ENCODE results near the gene GPHN.
A peak's percentile ranks its signal among the peaks of the same experiment; 100 is the strongest.
"Not testable (repeated sequence)": the region's sequence is repeated elsewhere in the genome, so short reads cannot be mapped to it uniquely, and the experiment has no call there.

Gene GPHN

DNA sequence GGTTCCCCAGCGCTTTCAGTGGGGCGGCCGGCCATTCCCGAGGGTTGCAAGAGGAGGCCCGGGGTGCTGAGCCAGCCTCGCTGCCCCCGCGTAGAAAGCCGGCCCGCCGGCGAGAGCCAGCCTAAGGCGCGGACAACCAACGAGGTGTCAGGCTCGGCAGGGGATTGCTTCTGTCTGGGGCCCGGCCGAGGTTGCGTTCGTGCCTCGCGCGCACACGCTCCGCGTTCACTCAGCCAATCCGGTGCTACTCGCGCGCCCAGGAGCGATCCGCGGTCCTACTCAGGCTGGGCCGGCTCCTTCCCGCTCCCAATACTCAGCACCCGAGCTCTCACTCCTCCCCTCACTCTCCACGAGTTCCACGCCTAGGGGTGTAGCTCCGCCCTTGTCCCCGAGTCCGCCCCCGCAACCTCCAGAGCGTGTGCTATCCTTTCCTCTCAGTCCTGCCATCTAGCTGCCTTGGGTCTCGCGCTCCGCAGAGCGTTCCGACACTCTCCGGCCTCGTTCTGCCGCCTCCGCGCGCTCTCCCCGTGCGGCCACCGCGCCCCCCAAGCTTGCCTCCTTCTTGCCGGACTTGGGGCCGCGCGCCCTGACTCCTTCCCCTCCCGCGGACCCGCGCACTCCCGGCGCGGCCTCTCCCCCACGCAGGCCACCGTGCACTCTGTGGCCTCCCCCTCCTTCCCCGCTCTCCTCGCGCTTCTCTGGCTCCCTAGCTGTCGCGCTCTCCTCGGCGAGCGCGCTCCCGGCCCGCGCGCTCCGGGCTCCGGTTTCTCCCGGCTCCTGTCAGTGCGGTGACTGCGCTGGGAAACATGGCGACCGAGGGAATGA is at the start of gene GPHN:
GPHN (plus strand) TSS at position 426 of the 825 bp plus-strand sequence.
- peak; percentile 98 for DNase-seq

DNA sequence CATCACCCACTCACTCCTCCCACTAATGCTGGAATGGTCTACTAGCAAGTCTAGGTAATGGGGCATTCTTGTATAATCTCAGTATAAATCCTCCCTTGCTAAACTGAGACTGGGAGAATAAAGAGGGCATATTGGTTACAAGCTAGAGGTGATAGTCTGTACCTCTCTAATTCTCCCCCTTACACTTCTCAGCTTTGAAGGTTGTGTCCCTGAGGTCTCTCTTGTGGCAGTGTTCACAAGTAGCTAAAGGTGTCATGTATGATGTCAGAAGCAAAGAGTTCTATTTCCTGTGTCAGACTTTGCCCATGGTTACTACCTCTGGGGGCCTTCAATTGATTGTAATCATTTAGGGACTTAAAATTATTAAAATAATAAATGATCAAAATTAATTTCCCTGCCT is 48.3 kb upstream of the GPHN start:
- DNase-seq: no peak

DNA sequence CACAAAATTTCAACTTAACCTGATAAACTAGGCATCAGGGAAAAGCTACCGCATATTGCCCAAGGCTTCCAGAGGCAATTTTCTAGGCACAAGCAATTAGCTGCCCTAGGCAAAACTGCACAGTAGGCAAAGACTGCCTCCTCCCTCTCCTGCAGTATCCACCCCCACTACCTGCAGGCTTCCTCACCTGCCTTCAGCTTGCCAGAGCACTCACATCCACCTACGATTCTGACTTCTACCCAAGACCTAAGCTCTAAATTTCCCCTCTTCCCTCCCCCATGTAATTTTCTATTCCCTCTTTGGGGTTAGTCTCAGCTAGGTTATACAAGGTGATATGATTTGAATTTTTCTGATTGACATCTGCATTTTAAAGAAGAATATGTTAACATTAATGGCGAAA is 43.7 kb upstream of the GPHN start:
- DNase-seq: no peak

DNA sequence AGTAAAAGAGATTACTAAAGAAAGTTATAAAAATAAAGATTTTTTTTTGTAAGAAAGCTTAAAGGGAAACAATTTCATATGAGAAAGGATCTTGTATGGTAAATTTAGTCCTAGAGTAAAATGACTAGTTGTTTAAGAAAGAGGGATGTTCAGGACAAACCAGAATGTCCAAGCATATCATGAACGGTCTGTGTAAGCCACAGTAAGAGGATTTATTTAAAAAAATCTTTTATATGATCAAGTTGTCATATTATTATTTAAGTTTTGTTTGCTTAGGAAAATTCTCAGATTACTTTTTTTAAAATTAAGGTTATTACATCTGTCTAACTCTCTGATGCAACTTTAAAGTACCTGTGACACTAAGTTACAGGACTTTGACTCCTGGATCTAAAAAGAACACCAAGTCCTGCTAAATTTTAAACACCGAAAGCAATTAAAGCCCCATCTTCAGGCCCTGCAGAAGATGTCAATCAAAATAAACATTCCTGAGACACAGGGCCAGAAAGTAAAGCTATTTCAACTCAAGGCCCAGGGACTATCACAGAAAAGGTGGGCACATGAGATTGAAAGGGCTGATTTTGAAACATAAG is 39.1 kb upstream of the GPHN start:
- no peak for DNase-seq

DNA sequence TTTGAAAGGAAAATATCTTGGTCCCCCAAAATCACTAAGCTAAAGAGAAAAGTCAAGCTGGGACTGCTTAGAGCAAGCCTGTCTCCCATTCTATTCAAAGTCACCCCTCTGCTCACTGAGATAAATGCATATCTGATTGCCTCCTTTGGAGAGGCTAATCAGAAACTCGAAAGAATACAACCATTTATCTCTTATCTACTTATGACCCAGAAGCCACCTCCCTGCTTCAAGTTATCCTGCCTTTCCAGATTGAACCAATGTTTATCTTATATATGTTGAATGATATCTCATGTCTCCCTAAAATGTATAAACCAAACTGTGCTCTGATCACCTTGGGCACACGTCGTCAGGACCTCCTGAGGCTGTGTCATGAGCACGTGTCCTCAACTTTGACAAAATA is 36.4 kb upstream of the GPHN start:
- no peak for DNase-seq

DNA sequence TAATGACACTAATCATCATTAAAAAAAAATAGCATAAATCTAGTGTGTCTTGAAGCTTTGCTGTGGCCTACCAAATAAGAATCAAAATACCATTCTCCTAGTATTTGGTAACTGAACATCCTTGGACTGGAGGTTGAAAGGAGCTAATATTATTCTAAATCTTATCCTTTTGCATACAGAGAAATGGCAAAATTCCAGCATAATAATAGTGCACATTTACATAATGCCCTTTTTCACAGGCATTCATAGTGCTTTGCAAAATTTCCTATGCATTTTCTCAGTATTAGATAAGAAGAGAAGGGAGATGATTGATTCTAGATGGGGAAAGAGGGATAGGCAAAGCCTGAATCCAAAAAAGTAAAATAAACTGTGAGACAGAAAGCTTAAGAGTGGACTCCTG is 35.7 kb upstream of the GPHN start:
- no peak for DNase-seq

DNA sequence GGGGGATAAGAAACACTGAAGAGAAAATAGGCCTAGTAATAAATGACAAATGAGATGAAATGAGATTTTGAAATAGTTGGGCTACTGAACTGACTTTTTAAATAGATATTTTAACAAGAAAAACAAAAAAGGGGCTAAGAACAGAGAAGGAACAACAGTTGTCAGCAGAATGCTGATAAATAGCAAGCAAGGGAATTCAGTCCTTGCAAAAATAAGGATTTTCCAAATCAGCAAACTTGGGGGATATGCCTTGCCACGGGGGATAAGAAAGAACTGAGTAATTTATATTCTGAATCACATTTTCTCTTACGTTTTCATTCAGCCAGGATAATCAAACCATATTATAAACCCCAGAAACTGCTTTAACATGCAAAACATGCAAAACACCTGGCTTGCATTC is 34.7 kb upstream of the GPHN start:
- DNase-seq: no peak

DNA sequence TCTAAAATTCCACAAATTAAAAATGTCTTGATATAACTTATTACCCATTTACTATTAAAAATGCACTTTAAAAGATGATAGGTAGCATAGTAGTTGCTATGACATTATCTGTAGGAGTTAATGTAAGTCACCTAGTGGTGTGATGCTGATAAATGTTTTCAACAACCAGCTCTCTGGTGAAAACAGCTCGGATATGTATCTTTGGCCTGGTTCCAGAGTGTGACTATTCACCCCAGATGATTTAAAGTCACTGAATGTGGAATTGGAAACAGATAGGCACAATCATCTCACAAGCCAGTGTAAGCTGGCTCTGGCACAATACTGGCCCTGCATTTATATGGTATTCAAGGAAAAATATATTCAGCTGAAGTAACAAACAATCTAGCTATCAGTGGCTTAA is 31.0 kb upstream of the GPHN start:
- DNase-seq: peak; percentile 34

DNA sequence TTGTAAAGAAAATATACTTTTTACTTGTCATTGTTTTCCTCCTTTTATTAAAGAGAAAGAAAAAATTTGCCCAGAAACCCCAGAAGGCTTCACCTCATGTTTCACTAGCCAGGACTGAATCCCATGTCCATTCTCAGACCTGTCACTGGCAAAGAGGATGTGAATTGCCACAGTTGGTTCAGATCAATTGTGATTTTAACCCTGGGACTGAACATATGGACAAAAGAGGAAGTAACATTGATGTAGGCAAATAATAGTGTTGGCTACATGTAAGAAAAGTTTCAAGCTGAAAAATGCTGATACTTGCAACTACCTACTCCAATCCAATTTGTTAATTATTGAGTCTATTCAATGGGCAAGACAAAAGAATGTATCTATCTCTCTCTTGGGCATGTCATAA is 30.4 kb upstream of the GPHN start:
- DNase-seq: no peak

DNA sequence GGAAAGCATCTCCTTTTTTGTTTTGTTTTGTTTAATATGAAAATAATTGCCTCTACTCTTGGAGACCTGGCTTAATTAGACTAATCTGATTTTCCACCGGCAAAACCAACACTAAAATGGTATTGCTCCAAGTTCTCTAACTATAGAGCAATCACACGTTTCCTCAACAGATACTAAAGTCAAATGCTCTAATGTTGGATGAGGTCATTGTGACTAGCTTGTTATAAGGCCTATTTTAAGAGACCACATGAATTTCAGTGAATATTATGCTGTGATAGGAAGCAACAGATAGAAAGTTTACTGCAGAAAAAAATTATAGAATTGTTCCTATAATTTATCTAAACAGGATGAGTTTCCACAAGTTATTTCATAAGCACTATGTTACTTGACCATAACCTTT is 25.1 kb upstream of the GPHN start:
- DNase-seq: no peak

DNA sequence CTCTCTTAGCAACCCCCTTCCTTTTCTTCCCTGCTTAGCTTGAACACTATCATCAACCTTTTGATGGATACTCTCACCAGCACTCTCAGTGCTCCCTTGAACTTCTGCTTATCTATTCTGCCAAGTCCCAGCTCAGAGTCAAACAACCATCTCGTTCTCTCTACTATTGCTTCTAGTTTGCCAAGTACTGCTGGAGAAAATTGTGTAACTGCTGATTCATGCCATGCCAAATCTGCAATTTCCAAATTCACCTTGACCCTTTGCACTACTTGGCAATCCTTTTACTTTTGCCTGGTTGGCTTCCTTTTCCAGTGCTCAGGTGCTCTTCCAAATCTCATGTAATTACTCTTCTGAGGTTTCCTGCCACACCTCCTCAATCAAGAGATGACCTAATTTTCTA is 24.6 kb upstream of the GPHN start:
- no peak for DNase-seq

DNA sequence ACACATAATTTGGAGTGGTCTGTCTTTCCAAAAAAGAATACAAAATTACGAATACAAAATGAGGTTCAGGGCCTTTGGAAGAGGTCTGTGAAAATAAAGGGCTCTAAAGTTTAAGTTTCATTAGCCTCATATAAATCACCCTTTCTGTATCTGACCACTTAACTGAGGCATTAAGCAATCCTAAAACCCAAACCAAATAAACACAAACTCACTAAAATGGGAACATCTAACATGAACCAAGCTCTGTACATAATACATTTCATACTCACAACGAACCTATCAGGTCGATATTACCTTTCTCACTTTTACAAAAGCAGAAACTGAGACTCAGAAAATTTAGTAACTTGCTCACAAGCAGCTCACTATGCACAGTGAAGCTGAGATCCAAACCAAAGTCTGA is 22.9 kb upstream of the GPHN start:
- DNase-seq: no peak

DNA sequence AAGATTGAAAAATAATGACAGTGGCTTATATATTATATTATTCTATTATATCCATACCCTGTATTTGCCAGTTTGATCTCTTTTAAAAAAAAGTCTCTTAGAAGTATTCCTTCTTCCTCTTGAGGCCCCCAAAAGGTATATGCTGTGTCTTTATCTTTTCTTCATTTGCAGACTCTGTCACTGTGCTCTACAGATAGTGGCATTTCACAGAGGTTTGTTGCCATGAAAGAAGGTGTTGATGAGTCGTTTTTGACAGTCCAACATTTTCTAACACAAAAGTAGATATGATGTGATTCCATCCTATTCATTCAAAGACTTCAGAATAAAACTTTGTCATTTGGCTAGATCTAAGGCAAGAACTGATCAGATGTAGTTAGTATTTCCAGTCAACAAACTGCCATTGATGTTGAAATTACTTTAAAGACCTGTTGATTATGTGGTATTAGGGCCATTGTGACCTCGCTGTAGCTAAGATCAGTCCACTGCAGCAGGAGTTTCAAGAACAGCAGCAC is 22.0 kb upstream of the GPHN start, which contains the start of gene CCDC196:
CCDC196 (plus strand) TSS at position 462 of the 512 bp plus-strand sequence. CDS start 132 bp downstream, outside the sequence.
- DNase-seq: no peak

DNA sequence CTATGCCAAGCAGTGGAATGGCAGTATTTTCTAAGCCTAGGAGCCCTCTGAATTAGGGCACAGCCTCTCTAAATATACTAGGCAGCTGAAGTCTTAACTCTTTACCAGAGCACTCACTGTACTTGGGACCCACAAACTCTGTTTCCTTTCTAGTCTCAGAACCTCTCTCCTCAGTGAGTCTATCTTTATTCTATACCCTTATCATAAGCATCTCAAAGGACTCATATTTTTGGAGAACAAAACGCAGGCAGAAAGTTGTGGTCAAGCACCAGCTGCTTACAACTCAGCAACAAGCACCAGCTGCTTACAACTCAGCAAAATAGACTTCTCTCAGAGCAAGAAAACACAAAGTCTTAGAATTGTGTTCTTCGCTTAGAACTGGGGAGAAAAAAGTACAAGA is 20.8 kb upstream of the GPHN start:
- no peak for DNase-seq

DNA sequence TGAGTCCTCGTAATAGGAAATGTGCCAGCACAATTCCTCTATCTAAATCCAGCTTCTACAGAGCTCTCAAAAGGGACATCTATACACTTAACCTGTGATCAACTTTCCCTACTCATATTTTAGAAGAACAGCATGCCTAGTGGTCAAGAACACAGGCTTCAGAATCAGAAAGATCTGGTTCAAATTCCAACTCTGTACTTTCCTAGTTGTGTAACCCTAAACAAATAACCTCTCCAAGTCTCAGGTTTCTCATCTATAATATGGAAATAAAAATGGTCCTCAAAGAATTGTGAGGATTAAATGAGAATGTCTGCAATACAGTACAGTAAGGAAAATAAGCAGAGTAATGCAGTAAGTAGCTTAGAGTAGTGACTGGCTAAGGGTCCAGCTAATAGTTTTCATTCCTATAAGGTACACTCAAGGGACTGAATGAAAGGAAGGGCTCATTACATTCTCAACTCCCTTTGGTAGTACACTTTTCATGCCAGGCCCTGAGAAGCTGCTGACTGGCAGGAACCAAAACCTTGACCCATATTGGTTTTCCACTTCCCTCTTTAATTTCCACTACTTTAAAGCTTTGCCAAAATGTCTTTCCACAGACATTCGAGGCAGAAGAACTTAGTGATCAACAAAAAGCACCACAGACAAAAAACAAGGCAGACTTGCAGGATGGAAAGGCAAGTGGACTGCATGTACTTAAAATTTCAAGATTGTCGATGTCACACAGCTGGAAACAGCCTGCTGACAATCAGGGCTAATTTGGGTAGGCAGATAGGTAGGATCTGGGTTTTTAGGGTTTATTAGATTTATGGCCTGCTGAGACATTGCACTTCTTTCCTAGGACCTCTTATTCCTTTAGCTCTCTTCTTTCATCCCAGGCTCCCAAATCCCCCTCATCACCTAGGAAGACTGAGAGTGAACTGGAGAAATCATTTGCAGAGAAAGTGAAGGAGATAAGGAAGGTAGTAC is 17.5 kb upstream of the GPHN start:
- no peak for DNase-seq

DNA sequence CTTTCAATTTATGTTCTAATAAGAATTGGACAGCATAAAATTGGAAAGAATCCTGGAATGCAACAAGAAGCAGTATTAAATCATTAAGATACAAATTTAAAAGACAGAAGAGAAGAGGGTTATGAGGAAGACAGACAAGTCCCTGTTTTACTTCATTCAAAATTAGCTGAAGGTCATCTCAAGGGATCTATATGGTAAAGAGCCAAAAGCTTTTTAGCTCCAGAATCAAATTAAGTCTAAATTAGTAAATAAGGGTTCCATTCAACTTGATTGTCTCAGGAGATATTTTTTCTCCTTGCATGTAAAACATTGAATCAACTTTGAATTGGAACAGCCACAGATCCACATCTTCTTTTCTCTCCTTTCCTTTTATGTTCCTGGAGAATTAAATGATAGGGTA is 14.2 kb upstream of the GPHN start:
- DNase-seq: no peak

DNA sequence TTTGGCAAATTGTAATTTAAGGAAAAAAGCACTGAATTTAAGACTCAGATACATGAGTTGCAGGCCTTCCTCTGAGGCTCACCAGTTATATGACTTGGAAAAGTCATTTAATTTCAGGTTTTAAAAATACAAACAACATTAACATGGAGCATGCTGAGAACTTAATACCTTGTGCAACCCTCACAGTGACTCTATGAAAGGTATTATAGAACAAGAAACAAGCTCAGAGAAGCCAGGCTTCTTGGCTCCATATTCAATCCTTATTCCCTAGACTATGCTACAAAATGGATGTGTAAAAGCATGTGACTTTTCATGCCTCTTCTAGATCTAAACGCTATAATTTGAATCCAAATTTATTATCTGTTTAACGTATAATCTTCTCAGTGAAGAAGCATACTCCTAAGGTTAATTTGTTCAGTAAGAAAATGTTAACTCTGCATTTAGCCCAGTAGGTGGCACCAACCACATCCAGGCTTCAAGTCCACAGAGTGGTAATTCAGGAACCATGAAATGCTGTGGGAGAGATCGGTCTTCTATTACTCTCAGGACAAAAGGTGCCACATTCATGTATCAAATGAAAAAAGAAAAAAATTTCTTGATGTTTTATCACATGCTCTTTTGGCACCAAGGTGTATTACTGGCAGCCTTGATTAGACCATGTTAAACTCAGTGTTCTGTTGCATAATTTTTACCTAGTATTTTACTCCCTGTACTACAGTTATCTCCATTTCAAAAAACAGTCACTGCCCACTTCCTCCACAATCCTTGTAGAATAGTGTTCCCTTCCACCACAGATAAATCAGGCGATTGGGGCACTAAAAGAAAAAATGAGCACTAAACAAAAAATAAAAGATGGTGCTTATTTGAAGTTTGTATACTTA is 12.5 kb upstream of the GPHN start:
- peak; percentile 64 for DNase-seq

DNA sequence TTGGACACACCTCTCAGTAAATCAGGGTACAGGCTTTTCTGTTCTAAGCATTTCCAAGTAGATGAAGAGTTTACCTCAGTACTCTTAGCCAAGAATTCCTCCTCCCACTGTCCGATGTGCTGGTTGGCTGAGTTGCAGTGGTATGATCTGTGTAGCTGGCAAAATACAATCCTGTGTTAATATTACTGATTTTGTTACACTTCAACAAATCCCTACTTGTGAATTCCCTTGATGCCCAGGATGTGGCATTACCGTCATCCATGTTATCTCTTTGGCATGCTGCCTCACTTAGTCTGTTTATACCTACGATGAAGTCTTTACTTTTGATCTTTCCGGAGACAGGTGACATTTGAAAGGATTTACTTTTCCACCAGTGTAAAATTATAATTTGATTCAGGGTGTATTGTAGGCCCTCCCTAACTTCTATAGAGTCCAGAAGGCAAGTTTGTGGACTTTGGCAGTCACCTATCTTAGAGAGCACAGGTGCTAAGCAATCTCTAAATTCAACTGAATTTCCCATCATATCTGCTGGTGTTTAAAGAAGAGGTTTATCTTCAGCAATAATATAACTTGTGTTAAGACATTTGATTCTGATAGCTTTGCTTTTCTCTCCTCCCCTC is 11.6 kb upstream of the GPHN start:
- DNase-seq: no peak

DNA sequence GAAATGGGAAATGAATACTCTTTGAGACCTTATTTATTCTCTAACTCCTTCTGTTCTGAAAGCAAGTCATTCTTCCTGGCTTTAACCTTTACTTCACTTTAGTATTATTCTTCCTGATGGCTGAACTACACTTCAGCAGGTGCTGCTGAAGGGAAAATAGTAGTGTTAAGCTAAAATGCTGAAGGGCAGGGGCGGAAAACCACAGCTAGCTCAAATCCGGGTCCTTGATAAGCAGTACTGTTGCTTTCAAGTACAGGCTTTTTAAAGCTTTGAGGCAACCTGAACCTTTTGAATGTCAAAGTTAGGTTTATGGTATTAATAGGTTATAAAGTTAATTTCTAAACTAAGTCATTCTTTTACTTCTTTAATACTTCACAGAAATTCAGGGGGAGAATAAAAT is 11.0 kb upstream of the GPHN start:
- DNase-seq: no peak

DNA sequence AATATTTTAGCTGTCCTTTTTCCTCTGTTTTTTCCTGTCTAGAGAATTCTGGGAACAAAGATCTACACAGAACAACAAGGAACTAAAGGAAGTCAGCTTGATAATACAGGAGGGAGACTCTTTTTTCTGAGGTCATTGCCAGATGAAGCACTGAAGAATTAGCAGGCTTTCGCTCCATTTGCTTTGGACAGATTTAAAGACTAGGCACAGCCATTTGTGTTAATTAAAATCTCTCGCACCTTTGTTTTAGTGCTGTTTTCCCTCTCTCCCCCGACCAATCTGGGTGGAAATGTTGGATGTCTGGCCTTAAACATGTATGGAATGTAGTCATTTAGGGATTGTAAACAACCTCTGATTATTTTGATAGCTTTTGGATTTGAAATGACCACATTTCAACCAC is 9.6 kb upstream of the GPHN start:
- DNase-seq: no peak

DNA sequence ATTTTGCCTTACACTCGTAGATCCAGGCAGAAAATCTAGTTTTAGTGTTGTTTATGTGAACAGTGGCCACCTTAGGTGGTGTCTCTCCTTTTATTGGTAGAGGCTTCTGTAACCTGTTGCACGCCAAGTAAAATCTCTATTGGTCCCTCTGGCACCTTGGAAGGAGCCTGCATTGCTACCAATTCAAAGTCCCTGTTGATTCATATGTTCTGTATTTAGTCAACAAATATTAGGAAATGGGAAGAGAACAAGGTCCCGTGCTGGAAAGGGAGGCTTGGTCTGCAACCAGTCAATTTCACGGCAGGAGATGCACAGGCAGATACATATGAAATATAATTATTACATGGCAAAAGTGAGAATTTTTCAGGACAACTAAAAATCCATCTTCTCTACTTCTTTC is 6.4 kb upstream of the GPHN start:
- no peak for DNase-seq

DNA sequence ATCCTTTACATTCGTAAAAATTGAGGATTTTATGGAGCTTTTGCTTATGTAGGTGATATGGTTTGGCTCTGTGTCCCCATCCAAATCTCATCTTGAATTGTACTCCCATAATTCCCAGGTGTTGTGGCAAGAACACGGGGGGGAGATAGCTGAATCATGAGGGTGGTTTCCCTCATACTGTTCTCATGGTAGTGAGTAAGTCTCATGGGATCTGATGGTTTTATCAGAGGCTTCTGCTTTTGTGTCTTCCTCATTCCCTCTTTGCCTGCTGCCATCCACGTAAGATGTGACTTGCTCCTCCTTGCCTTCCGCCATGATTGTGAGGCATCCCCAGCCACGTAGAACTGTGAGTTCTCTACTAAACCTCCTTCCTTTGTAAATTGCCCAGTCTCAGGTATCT is 5.1 kb upstream of the GPHN start:
- not testable (repeated sequence) for DNase-seq

Data from NCI-H1694 (cell line).